ENCODE data around the gene CWC25.

The CWC25 gene

GRCh38 chr17:38824899-38825761, at the start of gene CWC25:
TSS of gene CWC25 (minus strand) at chr17:38825321. CDS start at chr17:38825183, 138 bp downstream.
- Histone ChIP-seq H3K4me1 (ENCODE audit: insufficient read depth, low read length) (peaks cover 22% of the 10 kb centered on the region), H3K27me3 (ENCODE audit: insufficient read depth, low read length, poor library complexity) (no peaks in the 10 kb centered on the region), H3K9ac (ENCODE audit: low read depth, low read length) (peak within 1 kb of the TSS; percentile 80), H3K4me2 (ENCODE audit: insufficient read depth, low read length) (peak within 1 kb of the TSS; percentile 73), H3K36me3 (ENCODE audit: insufficient read depth, low read length) (peaks cover 18% of the 10 kb centered on the region), H3K79me2 (ENCODE audit: insufficient read depth, low read length) (peaks cover 52% of the 10 kb centered on the region), H3K9me3 (ENCODE audit: insufficient read depth, low read length, severe bottlenecking) (no peaks in the 10 kb centered on the region), H4K20me1 (ENCODE audit: insufficient read depth, low read length) (peaks cover 13% of the 10 kb centered on the region; the same call in 1 of the 2 replicates), H2AFZ (ENCODE audit: low read depth, low read length) (peak within 1 kb of the TSS; percentile 74), H3K27ac (ENCODE audit: low read length) (peak within 1 kb of the TSS; percentile 95), H3K4me3 (ENCODE audit: low read depth in 1 of 2, low read length in 2 of 2) (peak within 1 kb of the TSS; percentile 58 to 88; a peak in 3 of 4 replicates)
- TF ChIP-seq, protein P1, sequence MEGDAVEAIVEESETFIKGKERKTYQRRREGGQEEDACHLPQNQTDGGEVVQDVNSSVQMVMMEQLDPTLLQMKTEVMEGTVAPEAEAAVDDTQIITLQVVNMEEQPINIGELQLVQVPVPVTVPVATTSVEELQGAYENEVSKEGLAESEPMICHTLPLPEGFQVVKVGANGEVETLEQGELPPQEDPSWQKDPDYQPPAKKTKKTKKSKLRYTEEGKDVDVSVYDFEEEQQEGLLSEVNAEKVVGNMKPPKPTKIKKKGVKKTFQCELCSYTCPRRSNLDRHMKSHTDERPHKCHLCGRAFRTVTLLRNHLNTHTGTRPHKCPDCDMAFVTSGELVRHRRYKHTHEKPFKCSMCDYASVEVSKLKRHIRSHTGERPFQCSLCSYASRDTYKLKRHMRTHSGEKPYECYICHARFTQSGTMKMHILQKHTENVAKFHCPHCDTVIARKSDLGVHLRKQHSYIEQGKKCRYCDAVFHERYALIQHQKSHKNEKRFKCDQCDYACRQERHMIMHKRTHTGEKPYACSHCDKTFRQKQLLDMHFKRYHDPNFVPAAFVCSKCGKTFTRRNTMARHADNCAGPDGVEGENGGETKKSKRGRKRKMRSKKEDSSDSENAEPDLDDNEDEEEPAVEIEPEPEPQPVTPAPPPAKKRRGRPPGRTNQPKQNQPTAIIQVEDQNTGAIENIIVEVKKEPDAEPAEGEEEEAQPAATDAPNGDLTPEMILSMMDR (IDR thresholded peaks at IDR 0.05; ENCODE audit: borderline replicate concordance, extremely low read depth, low read length, poor library complexity, severe bottlenecking): no peak
- no peak for TF ChIP-seq EZH2 (IDR thresholded peaks at IDR 0.05; ENCODE audit: borderline replicate concordance, low read depth, low read length, severe bottlenecking)
- ATAC-seq (ENCODE audit: insufficient read depth, low read depth) (peak; percentile 78), DNase-seq (peak; percentile 97)

DNA sequence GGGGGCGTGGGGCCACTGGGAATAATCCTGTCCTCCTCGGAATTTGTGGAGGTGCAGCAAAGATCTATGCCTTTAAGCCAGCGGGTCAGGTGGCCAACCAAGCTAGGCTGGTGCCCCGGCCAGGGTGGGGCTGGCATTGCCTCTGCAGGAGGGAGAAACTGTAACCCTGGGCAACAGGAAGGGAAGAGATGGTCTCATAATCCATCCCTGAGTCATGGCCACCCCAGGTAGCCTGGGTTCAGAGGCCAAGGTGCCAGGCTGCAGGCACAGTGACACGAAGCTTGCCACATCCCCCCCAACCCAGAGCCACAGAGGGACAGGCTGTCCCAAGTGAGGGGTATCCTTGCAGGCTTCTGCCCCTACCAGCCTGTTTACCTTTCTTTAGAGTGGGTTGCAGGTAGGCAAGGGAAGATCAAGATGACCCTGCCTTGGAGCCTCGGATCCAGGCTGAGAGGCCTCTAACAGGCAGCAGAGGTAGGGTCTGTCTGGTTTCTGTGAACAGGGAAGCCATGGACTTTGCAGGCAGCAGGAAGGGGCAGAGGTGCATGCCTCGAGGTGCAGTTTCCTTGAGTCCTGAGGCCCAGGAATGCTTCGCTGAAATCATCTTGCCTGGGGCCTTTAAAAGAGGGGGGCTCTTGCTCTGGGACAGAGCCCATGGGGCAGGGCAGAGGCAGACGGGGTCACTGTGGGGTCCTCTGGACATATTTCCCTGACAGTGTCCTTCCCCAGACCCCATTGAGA, 48.7 kb upstream of the CWC25 start:
- H3K79me2 ChIP-seq (ENCODE audit: insufficient read depth, low read length): peaks cover 85% of the 10 kb centered on the region
- H3K27ac ChIP-seq (ENCODE audit: low read length): no peak overlapping the region
- H3K4me3 ChIP-seq (ENCODE audit: low read depth in 1 of 2, low read length in 2 of 2): no peak overlapping the region
- H3K4me2 ChIP-seq (ENCODE audit: insufficient read depth, low read length): peak overlapping the region; percentile 33
- no peaks in the 10 kb centered on the region for H3K9me3 ChIP-seq (ENCODE audit: insufficient read depth, low read length, severe bottlenecking)
- H3K36me3 ChIP-seq (ENCODE audit: insufficient read depth, low read length): peaks cover 30% of the 10 kb centered on the region
- H2AFZ ChIP-seq (ENCODE audit: low read depth, low read length): no peak overlapping the region
- no peak for TF ChIP-seq EZH2 (IDR thresholded peaks at IDR 0.05; ENCODE audit: borderline replicate concordance, low read depth, low read length, severe bottlenecking)
- TF ChIP-seq, protein P1 (IDR thresholded peaks at IDR 0.05; ENCODE audit: borderline replicate concordance, extremely low read depth, low read length, poor library complexity, severe bottlenecking): no peak
- DNase-seq (no peak), ATAC-seq (ENCODE audit: insufficient read depth, low read depth) (no peak)
- H3K4me1 ChIP-seq (ENCODE audit: insufficient read depth, low read length): peaks cover 63% of the 10 kb centered on the region
- H3K9ac ChIP-seq (ENCODE audit: low read depth, low read length): no peak overlapping the region
- H3K27me3 ChIP-seq (ENCODE audit: insufficient read depth, low read length, poor library complexity): no peaks in the 10 kb centered on the region
- peaks cover 63% of the 10 kb centered on the region for H4K20me1 ChIP-seq (ENCODE audit: insufficient read depth, low read length)

DNA sequence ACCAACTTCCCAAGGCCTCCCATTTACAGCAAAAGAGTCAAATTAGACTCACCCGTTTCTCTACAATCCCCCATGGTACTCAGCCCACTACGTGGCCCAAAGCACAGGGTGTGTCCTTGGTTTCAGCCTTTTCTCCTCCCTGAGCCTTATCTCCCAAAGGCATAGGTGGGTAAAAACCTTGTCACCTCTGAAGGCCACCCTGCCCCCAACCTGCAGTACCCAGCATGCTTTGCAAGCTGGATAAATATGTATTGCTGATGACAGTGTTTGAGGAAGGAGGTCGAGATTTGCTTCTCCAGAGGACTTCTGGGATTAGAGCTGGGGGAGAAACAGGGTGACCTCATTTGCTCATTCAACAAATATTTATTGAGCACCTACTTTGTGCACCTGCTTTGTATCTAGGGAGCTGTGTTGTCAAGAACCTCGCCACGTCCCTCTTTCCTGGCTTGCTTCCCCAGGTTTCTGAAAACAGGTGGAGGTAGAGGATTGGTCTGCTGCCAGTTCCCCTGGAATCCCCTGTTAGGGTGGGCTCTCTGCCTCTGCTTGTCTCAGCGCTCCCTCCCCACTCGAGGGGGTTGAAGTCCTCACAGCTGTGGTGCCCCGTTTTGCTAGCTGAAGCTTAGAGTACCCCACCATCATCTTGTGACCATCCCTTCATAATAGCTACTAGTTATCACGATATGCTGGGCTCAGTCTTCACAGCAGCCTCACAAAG, 47.7 kb upstream of the CWC25 start:
- no peak for DNase-seq
- peaks cover 76% of the 10 kb centered on the region for H3K79me2 ChIP-seq (ENCODE audit: insufficient read depth, low read length)
- H3K27me3 ChIP-seq (ENCODE audit: insufficient read depth, low read length, poor library complexity): no peaks in the 10 kb centered on the region
- peak overlapping the region; percentile 5; the same call in 1 of the 2 replicates for H3K27ac ChIP-seq (ENCODE audit: low read length)
- TF ChIP-seq EZH2 (IDR thresholded peaks at IDR 0.05; ENCODE audit: borderline replicate concordance, low read depth, low read length, severe bottlenecking): no peak
- TF ChIP-seq, protein P1 (IDR thresholded peaks at IDR 0.05; ENCODE audit: borderline replicate concordance, extremely low read depth, low read length, poor library complexity, severe bottlenecking): no peak
- H3K9ac ChIP-seq (ENCODE audit: low read depth, low read length): no peak overlapping the region
- H2AFZ ChIP-seq (ENCODE audit: low read depth, low read length): no peak overlapping the region
- H3K4me3 ChIP-seq (ENCODE audit: low read depth in 1 of 2, low read length in 2 of 2): no peak overlapping the region; a peak in 1 of 4 replicates
- peak overlapping the region; percentile 83; the same call in 1 of the 2 replicates for H3K4me2 ChIP-seq (ENCODE audit: insufficient read depth, low read length)
- peaks cover 56% of the 10 kb centered on the region for H4K20me1 ChIP-seq (ENCODE audit: insufficient read depth, low read length)
- ATAC-seq (ENCODE audit: insufficient read depth, low read depth): no peak
- H3K4me1 ChIP-seq (ENCODE audit: insufficient read depth, low read length): peaks cover 68% of the 10 kb centered on the region
- peaks cover 20% of the 10 kb centered on the region for H3K36me3 ChIP-seq (ENCODE audit: insufficient read depth, low read length)
- no peaks in the 10 kb centered on the region for H3K9me3 ChIP-seq (ENCODE audit: insufficient read depth, low read length, severe bottlenecking)
